Amygdala (tissue), 56 donors: ENCODE data around the gene CNST.

Source experiments
- DNase-seq, 56 donors: peaks; one replicate each; lab custom pipeline; 2025; lab: John Stamatoyannopoulos, UW

CNST gene, protein sequence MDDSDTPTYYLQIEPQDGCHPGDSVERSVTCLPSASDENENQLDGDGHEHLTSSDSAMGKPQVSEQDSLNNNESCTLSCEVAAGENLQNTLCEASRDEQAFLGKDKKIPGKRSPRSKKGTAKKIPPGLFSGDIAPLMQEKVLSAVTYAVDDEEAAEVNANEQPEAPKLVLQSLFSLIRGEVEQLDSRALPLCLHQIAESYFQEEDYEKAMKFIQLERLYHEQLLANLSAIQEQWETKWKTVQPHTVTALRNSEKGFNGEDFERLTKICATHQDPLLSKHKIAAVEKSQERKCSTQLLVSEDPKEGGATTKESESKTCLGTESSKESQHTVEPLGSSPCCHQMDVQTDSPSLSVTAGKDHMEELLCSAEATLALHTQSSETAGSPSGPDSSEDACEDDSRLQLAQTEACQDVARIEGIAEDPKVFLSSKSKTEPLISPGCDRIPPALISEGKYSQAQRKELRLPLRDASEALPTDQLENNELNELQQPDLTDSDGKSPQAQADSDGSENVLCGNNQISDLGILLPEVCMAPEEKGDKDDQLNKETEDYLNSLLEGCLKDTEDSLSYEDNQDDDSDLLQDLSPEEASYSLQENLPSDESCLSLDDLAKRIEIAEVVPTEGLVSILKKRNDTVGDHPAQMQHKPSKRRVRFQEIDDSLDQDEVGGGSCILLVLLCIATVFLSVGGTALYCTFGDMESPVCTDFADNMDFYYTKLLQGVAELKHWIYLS

DNA sequence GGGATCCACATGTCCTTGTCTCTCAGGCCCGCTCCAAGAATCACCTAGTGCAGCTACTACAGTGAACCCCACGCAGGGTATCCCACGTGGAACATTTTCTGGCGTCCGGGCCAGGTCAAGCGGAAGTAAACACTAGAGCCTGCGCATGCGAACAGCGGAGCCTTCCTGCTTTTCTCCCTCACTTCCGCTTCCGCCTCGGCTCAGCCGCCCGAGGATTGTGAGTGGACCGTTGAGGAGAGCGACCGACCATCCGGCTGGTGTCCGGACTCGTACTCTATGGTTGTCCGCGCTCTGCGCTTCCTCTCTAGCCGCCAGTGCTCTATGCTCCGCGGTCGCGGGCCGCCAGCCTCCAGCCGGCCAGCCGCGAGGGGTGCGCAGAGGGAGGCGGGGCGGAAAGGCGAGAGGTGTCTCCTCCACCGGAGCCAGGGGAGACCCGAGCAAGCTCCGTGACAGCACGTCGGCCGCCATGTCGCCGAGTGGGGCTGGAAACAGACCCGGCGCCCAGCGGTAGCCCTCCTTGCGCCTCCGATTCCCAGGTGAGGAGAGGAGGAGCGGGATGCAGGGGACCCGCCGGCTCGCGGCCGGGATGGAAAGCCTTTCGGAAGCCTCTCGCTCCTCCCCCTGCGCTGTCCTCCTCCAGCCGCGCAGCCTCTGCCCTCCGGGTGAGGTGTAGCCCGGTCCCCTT lies at the start of gene CNST, which contains the start of gene TFB2M:
CNST (plus strand) TSS at position 329 of the 685 bp plus-strand sequence. CDS start 25,107 bp downstream, outside the sequence.
TFB2M (minus strand) TSS at position 134 of the 685 bp plus-strand sequence; CDS start at position 11, 123 bp downstream.
- peak; percentile 76 to 99 (median 96) for DNase-seq

DNA sequence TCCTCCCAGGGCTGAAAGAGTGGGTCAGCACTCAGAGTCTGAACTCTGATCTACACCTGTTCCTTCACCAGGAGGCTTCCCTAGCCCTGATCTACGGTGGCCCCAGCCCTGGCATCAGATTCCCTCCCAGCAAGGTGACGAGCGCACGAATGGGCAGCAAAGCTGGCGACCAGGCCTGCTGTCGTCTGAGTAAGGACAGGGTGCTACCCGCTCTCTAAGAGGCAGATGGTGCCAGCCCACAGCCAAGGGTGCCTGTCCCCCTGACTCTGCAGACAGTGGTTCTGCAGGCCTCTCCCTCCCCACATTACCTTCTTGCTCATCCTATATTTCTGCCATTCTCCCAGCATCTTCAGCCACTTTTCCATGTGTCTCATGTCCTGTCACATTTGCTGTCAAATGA lies 48.9 kb upstream of the CNST start:
- no peak for DNase-seq

DNA sequence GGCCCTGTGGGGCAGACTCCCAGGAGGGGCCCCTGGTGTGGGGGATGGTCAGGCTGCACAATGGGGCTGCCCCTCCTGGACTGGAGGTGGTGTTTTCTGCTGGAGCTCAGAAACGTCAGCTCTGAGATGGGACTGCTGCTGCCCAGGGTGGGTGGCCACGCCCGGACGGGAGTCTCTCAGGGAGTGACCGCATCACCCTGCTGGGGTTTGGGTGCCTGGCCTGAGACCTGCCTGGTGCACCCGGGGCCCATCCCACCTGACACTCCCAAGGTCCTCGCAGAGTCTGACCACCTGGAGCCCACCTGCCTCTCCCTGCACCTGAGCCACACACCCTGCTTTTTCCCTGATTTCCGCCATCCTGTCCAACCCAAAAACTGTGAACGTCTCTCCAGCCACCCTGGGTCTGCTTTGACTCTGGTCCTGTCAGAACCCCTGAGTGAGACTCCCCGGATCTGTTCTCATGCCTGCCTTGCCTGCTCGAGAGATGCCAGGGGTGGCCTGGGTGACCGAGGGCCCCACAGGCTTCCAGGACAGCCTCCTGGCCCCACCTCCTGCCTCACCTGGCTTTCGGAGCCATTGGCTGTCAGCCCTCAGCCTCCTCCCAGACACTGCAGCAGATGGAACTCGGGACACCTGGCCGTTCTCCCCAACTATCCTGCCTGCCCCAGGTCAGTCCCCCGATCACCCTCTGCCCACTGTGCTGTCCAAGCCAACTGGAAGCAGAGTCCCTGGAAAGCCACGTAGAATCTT lies 47.6 kb upstream of the CNST start:
- DNase-seq, result no peak

DNA sequence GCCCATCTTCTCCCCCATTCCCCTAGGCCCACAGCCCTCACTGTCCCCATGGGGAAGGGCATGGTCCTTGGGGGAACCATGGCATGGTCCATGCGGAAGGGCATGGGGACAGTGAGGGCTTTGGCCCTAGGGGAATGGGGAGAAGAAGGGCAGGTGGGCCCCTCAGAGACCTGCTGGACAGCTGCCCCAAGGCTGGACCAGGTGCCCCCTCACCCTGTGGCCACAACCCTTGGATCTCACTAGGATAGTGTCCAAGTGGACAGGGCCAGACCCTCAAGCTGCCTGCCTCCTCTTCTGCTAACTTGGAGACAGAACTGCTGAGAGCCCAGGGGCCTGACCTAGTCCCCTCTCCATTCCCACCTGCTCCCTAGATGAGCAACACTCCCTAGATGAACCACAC lies 46.7 kb upstream of the CNST start:
- no peak for DNase-seq

DNA sequence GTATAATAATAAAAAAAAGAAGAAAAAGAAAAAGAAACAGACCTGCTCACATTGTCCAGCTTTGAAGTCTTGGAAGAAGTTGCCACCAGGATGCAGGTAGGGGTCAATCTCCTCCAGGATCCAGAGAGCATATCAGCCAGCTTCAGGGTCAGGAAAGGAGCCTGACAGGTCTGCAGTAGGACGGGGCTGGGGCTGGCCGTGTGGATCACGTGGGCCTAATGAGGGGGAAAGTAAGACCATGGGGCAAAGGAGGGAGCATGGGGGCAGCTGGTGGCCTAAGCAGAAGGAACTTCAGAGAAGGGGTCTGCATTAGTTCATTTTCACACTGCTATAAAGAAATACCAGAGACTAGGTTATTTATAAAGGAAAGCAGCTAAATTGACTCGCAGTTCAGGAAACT lies 39.9 kb upstream of the CNST start:
- DNase-seq, result no peak

DNA sequence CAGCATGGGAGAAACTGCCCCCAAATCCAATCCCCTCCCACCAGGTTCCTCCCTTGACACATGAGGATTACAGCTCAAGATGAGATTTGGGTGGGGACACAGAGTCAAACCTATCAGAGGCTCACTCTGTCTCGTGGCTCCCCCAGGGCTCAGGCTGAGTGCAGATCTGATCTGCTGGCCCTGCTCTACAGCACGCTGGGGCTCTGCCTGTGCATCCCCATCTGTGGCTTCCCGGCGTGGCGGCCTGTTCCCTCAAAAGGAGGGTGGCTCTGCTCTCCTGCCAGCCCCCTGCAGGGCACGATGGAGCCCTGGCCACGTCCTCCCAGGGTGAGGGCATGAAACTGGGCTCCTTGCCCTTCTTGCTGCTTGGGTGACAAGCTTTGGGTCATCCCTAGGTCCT lies 39.3 kb upstream of the CNST start:
- no peak for DNase-seq

DNA sequence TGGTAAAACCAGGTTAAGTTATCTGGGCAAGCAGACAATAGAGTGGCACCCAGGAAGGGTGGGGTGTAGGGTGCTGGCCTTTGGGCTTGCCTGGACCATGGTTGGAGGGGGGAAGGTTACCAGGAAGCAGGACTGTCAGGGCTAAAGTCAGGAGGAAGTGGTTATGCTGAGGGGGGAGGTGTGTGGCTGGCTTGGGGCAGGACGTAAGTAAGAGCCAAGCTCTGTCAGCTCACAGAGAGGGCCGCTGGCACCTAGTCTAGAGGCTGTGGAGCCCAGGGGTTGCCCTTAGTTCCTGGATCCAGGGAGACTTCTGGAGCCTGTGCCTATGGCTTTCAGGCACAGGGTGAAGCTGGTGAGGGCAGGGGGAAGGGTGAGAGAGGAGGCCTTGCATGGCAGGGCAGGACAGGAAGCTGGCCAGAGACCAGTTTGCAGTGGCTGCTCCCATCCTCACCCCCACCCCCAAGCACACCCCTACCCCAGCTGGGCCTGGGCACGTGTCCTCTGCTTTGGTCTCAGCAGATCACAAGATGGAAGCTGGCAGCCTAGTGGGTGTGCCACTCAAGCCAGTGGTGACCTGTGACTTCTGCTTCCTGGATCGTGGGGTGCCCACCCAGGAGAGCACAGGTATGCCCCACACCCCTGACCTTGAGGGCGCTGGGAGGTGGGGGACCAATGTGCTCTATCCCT lies 38.7 kb upstream of the CNST start:
- no peak for DNase-seq

DNA sequence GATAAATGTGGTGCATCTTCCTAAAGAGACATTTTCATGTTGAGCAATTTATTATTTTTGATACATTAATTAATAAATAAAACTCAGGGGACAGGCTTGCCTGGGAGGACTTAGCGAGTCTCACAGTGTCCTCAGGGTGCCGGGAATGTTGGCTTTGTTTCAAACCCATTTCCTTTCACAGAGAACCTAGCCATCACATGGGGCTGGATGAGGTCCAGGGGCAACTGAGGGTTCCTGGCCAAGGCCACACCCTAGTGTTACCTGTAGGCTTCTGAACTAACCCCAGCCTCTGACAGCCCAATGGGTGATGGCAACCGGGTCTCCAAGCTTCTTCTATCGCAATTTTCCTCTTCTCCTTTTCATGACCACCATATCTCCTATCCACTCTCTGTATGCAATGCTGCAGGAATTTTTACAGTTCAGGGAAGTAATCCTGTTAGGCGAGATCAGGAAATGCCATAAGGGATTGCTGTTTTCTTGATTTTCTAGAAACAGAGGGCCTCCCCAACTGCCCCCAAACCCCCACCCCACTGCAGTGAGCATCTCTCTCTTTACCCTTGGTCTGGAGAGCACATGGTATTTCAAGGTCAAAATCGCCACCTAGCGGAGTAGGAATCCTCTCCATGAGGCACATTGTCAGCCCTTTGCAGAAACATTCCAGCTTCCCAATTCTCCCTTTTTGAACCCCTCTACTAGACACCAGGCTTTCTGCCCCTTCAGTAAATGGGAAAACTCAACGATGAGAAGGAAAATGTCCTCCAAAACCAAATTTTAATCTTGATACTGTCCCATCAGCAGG lies 37.1 kb upstream of the CNST start:
- no peak for DNase-seq

DNA sequence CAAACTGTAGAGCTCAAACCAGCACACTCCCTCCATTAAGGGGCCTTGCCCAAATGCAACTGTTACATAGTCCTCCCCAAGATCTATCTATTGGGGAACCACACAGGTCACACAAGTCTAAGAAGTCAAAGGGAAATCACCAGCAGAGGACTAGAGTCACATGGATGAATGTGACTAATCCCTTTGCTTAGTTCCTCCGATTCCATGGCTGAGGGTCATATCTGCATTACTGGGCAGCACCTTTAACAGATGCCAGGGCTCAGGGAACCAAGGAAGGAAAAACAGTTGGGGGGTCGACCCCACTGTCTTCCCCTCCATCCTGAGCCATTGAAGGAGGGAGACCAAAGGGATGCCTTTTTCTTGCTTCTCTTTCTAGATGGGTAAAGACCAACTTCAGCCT lies 35.8 kb upstream of the CNST start:
- no peak for DNase-seq

DNA sequence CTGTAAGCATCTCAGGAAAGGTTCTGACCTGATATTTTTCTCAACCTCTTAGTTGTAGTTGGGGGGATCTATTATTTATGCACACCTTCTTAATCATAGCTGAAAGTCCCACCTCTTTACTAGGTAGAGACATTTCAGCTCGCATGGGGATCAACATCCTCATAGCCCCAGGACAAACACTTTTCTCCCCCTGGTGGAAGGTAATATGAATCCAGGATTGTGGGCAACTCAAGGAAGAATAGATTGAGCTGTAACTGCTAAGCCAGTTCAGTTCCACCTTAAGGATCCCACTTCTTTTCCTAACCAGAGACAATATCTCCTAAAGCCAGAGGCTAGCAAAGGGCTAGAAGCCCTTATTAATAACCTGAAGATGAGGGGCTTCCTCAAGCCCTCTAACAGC lies 33.7 kb upstream of the CNST start:
- DNase-seq, result no peak

DNA sequence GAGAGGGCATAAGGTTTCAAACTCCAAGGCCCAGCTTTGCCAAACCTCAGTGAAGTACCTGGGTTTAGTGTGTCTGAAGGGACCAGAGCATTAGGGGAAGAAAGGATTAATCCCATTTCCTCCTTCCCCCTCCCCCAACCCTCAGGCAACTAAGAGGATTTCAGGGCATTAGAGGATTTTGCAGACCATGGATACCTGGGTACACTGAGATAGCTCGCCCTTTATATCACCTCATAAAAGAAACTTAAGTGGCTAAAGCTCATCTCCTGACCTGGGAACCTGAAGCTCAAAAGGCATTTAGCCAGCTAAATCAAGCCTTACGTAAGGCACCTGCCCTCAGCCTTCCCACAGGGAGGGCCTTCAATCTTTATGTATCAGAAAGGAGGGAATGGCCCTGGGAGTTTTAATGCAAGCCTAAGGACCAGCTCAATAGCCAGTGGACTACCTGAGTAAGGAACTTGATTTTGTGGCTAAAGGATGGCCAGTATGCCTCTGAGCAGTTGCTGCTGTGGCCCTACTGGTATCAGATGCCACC lies 32.8 kb upstream of the CNST start:
- DNase-seq, result no peak

DNA sequence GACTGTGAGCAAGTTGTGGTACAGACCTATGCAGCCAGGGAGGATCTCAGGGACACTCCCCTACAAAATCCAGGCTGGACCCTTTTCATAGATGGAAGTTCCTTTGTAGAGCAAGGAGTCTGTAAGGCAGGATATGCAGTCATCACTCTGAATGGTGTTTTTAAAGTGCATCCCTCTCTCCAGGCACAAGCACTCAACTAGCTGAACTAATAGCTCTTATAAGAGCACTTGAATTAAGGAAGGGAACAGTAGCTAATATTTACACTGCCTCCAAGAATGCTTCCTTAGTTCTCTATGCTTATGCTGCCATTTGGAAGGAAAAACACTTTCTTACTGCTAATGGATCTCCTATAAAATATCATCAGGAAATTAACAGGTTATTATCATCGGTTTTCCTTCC lies 32.1 kb upstream of the CNST start:
- no peak for DNase-seq

DNA sequence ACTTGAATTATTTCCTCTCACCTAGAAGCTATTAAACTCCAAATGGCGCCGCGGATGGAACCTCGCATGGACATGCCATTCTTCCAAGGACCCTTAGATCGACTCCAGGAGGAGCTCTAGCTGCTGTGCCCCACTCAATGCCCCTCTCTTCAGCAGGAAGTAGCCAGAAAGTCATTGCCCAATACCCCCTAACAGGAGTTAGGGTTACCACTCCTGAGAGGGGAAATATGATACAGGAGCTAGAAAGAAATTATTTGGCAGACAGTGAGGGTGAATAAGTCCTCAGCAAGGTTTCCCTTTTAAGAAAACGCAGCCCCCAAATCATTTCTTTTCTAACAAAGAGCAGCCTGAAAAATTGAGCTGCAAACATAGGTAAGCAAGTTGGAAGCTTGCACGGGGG lies 28.8 kb upstream of the CNST start:
- no peak for DNase-seq

DNA sequence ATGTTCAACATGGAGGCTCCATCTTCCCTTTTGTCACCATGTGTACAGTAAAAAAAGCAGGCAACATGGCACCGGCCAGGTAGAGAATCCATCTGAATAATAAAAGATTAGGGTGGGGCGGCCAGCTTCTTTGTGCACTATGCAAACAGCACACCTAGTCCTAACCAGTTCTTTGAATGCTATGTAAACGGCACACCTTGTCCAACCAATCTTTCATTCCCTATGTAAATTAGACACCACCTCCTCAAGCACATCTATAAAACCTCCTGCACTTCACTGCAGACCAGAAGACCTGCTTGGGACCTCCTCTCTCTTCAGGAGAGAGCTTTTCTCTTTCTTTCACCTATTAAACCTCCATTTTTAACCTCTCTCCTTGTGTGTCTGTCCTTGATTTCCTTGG lies 28.4 kb upstream of the CNST start:
- no peak for DNase-seq

DNA sequence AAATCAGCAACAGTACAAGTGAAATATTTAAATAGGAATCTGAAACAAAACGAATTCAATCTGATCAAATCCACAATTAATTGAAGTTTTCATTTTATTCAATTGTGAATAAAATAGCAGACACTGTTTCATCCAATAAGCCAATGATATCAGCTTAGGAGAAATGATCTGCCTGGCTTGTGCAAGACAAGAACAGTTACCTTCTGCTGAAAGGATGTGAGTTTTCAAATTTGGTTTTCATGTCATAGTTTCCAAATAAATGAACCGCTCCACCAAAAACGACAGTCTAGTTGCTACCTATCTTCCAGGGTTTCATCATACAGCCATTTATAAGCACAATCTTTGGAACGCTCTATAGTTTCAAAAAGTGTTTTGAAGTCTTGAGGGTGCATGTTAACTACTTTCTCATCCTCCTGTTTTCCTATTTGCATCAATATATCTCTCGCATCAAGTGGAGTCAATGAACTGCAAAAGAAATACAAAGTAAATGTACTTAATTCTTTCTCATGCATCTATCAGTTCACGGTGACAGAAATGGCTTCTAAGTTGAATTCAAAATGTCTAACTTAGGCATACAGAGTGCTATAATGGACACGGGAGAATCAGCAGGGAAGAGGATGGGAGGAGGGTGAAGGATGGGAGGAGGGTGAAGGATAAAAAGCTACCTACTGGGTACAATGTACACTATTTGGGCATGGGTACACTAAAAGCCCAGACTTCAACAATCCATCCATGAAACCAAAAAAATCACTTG lies 25.3 kb upstream of the CNST start:
- no peak for DNase-seq

DNA sequence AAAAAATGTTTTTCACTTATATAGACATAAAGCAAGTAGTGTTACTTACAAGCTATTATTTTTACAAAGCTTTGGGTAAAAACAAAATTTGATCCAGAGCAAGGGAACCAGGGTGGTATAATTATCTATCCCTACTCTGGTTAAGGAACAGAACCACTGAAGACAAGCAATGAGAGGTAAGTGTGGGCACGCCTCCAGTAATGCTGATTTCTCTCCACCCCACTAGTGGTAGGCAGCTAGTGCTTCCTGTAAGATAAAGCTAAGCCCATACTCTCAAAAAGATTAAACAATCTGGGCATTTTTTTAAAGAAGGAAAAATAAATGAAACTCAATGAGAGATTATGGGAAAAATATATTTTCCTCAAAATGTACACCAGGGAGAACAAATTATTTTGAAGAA lies 22.3 kb upstream of the CNST start:
- DNase-seq, result no peak

DNA sequence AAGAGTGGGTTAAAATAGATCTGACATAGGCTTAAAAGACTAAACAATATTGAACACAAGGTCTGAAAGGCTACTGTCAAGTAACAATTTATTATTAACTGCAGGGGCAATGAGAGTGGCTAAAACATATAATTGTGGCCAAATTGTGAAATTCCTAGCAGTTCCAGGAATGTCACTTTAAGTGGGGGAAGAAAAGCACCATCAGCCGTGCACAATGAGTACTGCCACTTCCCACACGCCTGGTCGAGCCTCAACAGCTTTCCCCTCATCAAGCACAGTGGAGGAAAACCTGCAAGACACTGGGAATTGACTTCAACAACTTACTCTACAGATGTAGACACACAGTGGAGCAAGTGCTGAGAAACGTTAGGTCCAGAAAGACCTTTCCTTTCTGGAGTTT lies 16.6 kb upstream of the CNST start:
- no peak for DNase-seq

DNA sequence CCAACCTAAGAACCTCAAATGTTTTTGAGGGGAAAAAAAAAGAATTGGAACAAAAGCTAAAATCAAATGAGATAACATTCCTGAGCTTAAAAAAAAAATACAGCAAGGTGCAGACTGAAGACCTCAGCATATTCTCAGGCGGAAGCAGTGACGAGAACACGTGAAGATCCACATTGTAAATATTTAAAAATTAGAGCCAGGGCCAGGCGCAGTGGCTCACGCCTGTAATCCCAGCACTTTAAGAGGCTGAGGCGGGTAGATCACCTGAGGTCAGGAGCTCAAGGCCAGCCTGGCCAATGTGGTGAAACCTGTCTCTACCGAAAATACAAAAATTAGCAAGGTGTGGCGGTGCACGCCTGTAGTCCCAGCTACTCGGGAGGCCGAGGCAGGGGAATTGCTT lies 15.9 kb upstream of the CNST start:
- no peak for DNase-seq
